HG03354 (cell line): ENCODE measurements around the gene PGC.

Experiments used
- ATAC-seq: cut with Tn5 transposase; IDR thresholded peaks from one replicate; pipeline ENCODE4 v1.9.1; 2021; ENCODE audit warnings: mild to moderate bottlenecking; ENCODE audit not compliant: unreplicated experiment, poor library complexity, severe bottlenecking

Gene PGC

DNA sequence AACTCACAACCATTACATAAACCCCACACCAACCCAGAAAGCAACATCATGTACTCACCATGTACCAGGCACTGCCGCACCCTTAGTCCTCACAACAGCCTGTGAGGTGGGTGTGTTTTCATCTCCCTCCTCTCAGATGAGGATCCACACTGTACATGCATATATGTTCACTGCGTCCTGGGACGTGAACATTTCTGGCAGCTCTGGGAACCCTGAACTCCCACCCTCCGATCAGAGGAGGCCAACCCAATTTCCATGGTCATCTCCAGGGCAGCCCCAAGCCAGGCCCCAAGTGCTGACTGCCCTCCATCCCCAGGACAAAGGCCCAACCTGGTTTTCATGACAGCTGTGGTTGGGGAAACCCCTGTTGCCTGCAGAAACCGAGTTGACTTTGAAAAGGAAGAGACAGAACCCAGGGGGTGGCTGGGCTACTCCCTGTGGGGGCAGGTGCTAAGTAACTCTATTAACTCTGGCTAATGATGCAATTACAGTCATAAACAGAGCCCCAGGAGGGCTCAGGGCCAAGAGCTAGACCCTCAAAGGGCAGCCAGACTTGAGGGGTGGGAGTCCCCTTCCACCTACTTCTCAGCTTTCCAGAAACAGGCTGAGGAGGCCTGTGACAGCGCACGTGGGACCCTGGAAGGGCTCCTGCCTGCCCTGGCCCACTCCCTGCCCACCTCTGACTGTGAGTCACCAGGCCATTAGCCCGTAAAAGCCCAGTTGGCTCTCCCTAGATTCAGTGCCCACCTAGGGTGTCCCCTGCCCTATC is 14.4 kb downstream of the PGC start:
- peak; percentile 39 for ATAC-seq

DNA sequence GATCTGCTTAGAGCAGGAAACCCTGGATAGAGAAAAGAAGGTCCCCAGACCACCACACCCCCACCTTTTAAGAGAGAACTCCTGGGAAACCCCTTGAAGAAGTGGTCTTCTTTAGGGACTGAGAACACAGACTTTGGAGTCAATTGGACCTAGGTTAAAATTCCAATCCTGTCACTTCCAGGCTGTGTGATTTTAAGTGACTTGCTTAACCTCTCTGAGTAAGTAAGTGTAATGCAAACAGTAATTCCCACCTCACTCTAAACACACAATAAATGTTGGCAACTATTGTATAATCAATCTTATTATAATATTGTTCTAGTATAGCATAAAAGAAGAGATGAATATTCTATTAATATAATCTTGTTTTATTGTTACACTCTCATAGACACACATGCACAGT is 15.0 kb downstream of the PGC start:
- ATAC-seq, result no peak

DNA sequence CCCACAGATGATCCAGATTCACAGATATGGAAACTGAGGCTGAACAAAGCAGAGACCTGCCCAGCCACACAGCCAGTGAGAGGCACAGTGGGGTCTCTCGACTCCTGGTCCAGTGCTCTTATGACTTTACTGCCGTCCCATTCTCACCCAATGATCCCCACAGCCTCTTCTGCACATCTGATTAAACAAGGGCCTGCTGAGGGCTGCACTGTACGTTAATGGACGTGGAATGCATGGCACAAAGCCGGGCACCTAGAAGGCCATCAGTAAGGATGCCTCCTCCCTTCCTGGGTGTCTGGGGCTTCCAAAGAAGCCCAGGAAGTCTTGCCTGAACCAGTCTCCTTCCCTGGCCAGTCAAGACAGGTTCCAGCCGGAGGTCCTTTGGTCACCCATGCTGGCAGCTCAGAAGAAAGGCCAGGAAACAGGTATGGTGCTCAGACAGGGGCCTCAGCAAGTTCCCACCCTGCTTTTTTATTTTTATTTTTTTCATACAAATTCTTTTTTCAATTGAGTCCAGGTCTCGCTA is 15.6 kb downstream of the PGC start:
- ATAC-seq, result no peak

DNA sequence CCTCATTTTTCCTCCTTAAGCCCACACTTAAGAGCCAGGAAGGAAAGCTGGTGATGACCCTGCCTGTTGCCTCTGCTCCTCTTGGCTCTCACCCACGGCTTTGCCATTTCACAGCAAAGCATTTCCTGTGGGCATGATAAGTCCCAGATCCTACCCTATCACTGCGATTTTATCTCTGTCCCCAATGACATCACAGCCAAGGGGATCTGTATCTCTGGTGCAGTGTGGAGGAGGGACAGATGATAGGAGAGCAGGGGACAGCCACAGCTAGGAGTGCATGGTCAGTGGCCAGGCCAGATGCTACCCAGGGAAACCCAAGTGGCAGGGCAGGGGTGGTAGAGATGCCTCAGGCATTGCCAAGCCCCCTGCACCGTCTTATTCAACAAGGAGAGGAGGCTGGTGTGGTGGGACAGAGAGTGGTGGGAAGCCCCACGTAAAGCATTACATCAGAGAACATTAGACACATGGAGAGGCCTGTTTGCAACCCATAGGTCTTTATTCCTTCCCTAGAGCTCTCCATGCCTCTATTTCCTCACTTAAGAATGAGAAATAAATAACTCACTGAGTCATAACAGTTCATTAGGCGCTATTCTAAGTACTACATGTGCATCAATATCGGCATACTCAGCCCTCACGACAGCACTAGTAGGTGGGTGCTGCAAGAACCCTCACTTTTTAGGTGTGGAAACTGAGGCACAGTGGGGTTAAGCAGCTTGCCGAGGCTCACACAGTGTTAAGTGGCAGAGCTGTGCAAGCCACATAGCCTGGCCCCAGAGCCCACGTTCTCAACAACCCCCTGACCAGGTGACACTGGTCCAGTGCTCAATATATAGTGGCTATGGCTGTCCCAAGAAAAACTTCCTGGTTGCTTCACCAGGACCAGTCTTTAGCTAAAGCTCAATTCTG is 16.4 kb downstream of the PGC start:
- ATAC-seq, result no peak

DNA sequence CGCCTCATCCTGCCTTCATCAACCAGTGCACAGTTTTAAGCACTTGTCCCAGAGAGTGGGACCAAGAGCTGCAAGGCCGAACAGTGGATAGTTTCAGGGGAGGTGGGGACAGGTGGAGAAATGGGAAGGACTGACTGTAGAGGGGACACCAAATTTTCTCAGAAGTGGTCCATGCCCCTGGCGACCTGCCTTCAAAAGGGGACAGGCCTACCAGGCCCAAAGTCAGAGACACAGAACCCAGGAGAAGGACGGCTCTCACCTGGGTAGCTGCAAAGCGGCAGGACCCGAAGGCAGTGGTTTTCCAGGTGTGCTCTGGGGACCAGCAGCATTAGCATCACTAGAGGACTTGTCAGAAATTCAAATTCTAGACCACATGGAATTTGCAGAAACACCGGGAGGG is 17.6 kb downstream of the PGC start:
- ATAC-seq, result no peak

DNA sequence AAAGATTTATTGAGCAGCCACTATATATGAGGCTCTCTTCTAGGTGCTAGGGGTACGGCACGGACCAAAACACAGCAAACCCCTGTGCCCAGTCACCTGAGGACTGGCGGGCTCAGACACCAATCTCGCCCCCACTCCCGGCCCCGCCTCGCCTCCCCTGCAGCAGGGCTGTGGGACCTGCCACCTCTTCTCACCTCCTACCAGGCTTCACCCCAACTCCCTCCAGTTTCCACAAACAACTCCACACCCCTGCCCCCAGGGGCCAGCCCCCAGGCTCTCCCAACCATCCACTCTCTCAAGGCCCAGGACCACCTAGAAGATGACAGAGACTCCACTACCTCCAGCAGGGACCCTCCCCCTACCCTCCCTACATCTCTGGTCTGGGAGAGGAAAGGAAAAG is 18.2 kb downstream of the PGC start:
- no peak for ATAC-seq

DNA sequence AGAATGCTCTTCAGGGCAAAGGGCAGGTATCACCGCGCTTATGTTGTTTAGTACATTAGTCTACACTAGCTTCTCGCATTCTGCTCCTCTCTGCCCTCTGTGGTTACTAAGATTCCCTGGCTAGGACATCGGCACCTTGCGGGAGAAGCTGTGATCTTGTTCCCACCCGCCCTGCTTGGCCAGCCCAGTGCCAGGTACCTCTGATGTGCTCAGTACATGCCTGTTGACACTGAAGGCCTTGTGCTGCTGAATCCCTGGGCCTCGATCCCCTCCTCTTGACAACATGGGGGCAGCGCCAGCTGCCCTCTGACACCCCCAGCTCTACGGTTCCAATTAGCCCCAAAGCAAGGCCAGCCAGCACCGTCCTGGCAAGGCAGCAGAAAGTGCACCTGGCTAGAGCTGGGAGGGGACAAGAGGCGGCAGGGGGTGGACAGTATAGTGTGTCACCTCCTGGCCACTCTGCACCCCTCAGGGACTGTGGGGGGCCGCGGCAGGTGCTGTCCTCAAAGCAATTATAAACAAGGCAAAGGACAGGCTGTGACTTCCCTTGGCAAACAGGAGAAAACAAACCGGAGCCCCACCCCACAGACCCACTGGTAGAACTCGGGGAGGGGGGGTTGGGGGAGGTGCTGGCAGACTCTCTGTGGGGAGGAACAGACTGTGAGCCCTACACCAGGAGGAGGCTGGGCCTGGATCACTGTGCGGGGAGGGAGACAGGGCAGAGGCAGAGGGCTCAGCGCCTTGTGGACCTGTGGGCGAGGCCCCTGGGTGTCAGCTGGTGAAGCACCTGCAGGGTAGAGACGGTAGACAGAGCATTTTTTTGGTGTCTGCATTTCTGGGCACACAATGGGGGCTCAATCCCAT is 18.9 kb downstream of the PGC start:
- no peak for ATAC-seq

DNA sequence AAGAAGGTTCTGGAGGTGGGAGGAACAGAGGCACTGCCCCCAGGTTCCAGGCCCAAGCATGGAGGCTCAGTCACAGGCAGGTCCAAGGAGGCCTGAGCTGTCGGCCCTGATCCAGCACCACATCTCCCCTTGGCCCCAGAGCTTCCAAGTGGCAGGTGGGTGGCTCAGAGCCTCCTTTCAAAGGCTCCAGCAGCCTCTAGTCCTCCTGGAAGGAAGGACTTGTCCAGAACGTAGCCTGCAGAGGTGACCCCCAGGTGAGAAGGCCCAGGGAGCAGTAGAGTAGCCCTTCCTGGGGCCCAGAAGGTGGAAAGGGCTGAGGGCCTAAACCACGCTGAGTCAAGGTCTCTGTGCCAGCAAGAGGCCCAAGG is 19.5 kb downstream of the PGC start:
- ATAC-seq, result no peak

DNA sequence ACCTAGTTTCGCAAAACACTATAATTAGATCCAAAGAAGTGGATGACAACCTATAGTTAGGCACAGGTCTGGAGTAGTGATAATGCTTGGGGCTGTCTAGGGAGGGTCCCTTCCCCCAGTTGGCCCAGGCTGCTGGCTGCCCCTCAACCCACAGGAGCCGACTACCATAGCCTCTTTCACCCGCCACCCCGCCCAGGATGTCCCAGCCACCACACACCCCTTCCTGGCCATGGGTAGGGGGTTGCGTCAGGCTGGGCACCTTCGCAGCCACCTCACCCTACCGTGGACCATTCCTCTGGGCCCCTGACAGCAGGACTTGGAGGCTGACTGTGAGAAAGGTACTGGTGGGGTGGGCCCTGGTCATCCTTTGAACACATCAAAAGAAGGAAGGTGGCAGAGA is 20.3 kb downstream of the PGC start:
- ATAC-seq, result no peak

DNA sequence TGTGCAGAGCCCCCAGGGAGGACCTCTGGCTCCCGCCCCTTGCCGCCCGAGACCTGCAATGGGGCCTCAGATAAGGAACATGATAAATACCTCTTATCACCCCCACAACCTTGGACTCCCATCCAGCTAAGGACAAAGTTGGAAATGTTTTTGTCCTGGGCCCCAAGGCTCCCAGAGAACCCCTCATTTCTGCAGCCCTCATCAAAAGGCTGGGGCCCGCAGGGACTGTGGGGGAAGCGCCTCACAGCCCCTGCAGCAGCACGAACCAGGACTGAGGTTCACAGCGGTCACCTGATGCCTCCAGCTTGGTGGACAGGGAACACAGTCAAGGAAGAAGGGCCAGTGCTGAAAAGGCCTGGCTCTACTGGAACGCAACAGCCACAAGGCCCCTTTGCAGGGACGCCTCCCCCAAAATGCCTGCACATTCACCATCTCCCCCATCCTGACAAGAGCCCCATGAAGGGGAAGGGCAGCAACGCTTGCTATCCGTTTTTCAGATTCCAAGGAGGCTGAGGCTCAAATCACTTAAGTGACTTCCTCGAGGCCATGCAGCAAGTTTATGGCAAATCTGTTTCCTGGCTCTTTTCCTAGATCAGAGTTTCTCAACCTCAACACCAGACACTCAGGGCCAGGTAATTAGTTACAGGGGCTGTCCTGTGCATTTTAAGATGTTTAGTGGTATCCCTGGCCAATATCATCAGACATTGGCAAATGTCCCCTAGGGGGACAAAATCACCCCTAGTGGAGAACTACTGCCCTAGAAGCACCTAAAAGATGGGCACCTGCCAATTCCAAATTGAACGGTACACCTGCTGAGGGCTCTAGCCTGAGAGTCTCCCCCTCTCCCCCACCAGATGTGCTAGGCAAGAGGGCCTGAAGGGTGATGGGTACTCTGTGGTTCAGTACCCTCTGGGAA is 22.4 kb downstream of the PGC start:
- ATAC-seq, result no peak

DNA sequence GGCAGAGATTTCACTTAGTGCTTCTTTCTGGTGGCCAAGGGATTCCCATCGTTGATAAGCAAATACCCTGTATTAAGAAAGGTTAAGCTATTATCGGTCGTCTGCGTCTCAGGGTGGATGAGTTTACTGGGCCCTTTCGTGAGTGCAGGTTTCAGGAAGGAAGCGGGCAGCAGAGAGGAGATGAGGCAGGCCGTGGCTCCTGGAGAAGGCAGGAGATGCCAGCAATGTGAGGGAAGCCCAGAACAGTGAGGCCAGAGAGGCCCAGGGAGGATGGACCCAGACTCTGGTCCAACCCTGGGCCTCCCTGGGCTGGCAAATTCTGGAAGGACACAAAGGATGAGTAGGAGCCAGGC is 23.0 kb downstream of the PGC start:
- ATAC-seq, result no peak

DNA sequence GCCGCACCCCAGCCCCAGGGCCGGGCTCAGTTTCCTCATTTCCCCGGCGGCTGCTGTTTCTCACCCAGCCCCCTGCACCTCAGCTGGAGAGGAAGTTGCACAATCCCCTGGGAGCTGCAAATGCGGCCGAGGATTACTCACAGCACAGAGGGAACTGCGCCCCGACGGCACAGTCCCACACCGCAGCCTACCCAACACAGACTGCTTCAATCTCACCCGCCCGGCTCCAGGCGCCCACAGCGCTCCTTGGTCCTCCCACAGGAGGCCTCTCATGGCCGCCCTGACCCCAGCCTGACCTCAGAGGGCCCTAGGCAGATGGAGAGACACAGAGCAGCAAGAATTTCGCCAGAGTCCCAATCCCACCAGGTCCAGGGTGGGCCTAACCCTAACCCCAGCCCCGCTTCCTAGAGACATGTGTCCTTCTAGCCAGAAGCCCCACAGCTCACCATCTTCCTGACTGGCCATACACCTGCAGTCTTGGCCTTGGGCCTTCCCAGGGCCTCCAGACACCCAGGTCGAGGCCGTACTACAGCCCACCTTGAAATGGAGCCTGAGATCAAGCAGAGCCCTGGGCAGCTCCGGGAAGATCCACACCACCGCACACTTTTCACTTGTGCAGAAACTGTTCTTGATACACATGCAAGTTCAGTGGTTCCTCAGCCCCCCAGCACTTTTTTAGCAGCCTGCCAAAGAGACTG is 23.5 kb downstream of the PGC start:
- peak; percentile 77 for ATAC-seq

DNA sequence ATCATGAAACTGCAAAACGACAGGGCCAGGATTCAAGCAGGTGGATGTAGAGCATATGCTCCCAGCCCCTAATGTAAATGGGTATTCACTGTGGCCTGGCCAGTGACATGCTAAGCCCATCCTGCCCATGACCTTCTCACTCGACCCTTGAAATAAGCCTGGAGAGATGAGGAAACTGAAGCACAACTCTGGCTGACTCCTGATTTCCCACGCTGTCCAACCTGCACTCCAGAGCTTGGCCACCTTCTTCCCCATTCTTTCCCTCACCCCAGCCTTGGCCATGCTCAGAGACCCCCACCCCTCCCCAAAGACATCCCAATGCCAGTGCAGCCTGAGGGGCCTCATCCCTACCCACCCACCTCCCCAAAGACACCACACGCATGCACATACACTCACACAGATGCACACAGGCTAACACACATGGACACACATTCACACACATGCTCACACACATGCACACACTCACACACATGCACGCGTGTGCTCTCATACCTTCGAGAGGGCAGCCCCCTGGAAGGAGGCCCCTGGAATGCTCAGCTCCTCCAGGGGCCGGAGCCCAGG is 24.1 kb downstream of the PGC start:
- peak; percentile 12 for ATAC-seq

DNA sequence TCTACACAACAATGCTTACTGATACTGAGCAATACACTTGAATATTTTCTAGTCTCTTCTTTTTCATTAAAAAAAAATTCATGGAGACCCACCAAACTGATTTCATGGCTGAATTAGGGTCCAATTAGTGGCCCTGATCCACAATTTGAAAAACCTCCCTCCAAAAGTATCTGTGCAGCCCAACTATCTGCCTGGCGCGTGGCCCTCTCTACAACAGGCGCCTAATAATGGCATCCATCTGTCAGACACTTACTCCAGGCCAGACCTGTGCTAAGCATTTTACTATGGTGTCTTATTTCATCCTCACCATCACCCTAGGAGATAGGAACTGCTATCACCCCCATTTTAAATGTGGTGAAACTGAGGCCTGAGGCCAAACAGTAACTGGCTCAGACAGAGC is 25.8 kb downstream of the PGC start:
- no peak for ATAC-seq

DNA sequence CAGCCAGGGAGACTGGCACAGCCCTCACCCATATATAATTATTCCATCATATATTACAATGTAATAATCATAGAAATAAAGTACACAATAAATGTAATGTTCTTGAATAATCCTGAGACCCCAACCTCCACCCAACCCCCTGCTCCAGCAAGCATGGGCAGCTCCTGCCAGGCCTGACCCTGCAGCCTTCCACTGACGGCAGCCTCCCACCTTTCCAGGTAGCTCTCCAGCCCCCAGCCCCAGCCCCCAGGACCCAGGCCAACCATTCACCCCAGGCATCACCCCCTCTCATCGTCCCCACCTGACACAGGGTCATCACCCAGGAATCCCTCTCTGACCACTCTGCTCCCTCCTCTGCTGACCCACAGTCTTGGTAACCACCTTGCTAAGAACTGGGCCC is 26.4 kb downstream of the PGC start:
- ATAC-seq, result no peak

DNA sequence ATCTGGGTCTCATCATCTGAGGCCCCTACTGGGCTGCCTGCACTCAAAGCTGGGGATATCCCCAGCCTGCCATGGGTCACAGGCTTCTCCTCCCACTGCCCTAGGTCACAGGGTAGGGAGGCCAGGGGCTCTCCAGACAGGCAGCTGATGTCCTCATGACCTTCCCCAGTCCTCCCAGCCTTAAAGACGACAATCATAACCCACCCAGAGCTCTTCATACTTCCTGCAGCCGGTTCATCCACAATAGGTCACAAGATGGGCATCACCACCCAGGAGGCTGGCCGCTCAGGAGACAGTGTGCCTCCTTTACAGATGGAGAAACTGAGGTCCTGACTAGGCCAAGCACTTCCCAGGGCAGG is 27.0 kb downstream of the PGC start:
- ATAC-seq, result no peak

DNA sequence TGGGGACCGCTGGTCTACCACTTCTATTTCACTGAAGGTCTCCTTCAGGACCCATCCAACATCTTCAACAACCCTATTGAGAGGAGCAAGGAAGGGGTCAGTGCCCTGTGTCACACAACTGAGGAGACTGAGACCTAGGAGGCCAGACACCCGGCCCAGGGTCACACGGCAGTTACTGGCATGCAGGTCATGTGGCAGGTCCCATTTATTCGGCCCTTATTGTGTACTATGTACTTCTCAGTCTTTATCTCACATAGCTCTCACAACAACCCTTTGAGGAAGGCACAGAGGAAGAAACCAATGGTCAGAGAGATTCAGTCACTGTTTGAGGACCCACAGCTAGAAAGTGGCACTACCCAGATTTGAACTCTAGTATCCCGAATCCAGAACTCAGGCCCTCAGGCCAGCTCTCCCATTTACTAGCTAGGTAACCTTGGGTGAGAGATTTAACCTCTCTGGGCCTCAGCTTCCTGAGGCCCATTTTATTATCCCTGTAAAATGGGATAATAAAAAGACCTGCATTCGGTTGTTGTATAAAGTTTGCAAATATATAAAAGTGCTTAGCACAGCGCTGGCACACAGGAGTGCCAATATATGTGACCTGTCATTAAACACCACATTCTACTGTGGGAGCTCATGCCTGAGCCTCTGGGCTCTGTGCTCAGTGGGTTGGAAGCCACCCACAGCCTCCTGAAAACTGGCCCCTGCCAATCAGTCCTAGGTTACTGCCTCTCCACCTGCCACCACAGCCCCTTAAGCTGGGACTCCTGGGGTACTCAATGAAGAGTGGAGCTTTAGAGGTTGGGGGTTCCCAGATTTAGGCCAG is 27.5 kb downstream of the PGC start:
- no peak for ATAC-seq

DNA sequence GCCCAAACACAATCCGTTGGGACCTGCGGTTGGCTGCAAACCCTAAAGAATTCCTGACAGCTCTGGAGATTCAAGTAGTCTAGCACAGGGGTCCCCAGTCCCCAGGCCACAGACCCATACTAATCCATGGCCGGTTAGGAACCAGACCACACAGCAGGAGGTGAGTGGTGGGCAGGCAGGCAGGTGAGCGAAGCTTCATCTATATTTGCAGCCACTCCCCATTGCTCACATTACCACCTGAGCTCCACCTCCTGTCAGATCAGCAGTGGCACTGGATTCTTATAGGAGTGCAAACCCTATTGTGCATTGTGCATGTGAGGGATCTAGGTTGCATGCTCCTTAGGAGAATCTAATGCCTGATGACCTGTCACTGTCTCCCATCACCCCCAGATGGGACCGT is 28.4 kb downstream of the PGC start:
- ATAC-seq, result no peak
